ENCODE results near the gene ADA.

DNA sequence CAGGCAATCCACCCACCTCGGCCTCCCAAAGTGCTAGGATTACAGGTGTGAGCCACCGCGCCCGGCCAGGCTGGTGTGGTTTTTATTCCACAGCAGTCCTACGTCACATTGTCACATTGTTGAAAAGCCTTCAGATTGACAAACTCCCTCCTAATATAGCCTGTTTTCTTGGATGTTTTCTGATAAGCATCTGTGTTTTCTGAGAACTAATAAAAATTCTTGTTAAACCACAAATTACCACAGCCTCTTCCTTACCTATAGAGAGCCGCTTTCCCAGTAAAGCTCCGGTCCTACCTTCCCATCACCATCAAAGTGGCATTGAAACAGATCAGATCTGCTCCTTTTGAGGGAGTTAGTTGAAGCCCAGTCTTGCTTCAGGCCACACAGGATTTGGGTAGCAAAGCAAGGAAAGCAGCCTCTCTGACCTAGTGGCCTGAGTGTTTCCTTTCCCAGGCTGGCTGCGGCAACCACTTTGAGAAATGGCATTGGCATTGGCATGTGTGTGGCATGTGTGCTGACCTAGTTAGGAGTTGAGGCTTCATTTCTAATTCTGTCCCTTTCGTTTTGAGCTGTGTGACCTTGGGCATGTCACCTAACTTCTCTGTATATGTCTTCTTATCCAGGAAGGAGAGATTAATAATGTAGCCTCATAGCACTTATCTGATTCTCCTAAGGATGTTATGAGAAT lies 70.8 kb downstream of the ADA start:
- TF ChIP-seq, protein P1, sequence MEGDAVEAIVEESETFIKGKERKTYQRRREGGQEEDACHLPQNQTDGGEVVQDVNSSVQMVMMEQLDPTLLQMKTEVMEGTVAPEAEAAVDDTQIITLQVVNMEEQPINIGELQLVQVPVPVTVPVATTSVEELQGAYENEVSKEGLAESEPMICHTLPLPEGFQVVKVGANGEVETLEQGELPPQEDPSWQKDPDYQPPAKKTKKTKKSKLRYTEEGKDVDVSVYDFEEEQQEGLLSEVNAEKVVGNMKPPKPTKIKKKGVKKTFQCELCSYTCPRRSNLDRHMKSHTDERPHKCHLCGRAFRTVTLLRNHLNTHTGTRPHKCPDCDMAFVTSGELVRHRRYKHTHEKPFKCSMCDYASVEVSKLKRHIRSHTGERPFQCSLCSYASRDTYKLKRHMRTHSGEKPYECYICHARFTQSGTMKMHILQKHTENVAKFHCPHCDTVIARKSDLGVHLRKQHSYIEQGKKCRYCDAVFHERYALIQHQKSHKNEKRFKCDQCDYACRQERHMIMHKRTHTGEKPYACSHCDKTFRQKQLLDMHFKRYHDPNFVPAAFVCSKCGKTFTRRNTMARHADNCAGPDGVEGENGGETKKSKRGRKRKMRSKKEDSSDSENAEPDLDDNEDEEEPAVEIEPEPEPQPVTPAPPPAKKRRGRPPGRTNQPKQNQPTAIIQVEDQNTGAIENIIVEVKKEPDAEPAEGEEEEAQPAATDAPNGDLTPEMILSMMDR (IDR thresholded peaks at IDR 0.05; ENCODE audit: poor library complexity, severe bottlenecking): no peak
- no peak for TF ChIP-seq EP300 (conservative IDR thresholded peaks at IDR 0.05; ENCODE audit: poor library complexity, severe bottlenecking)
- no peak for TF ChIP-seq EZH2 (IDR thresholded peaks at IDR 0.05; ENCODE audit: borderline replicate concordance, insufficient read depth, low read length, poor library complexity, severe bottlenecking)

Data from neural cell (in vitro differentiated cells).